IPS DF 6.9 (cell line): ENCODE results near the gene ESAM.

Experiments
- DNase-seq: peaks from one replicate; pipeline ENCODE4 v3.0.0-alpha.2; 2013; ENCODE audit warnings: low read depth, low spot score
- H3K27ac ChIP-seq: one replicate; pipeline ENCODE4 v1.5.1; 2013; ENCODE audit warnings: low read length, control low read depth
- H3K27me3 ChIP-seq: 2 replicates; pipeline ENCODE4 v1.6.1; 2013; ENCODE audit warnings: mild to moderate bottlenecking, low read length; ENCODE audit not compliant: control insufficient read depth, insufficient read depth
- H3K36me3 ChIP-seq: 2 replicates; pipeline ENCODE4 v1.6.1; 2013; ENCODE audit warnings: low read length; ENCODE audit not compliant: control insufficient read depth, insufficient read depth
- H3K4me1 ChIP-seq: 2 replicates; pipeline ENCODE4 v1.6.1; 2013; ENCODE audit warnings: low read length; ENCODE audit not compliant: control insufficient read depth, insufficient read depth
- H3K4me3 ChIP-seq: 2 replicates; pipeline ENCODE4 v1.5.1; 2013; ENCODE audit warnings: mild to moderate bottlenecking, low read length
- H3K9me3 ChIP-seq: 2 replicates; pipeline ENCODE4 v1.6.1; 2013; ENCODE audit warnings: low read length, inconsistent platforms; ENCODE audit not compliant: control insufficient read depth, insufficient read depth
- WGBS: extraction: QIAGEN DNeasy Blood & Tissue Kit; methylation state at CpG from one replicate; pipeline ENCODE4 v1.1.7; 2013; ENCODE audit warnings: mixed read lengths, missing lambda C conversion rate; ENCODE audit not compliant: insufficient read length, insufficient coverage; 5-methylcytosine and 5-hydroxymethylcytosine counted together

The ESAM gene

DNA sequence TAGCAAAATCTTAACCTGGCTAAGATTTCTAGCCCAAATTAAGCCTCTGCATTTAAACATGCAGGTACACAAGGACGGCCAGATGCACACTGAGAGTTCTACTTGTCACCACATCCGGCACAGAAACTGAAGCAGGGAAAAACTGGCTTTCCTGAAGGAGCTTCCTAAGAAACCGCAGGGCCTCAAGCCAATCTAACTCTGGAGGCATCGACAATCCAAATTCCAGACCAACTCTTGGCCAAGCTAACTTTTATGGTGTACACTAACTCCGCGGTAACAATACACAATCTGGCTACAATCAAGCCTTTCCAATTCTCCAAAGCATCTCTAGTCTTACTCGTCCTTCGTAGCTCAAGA is 36.9 kb upstream of the ESAM start:
- Histone ChIP-seq H3K4me3 (peak overlapping the region; percentile 74; the same call in 1 of the 2 replicates), H3K36me3 (no peaks in the 10 kb centered on the region), H3K9me3 (no peaks in the 10 kb centered on the region), H3K27me3 (no peaks in the 10 kb centered on the region), H3K4me1 (no peaks in the 10 kb centered on the region; the same call in 1 of the 2 replicates), H3K27ac (no peak overlapping the region)
- no peak for DNase-seq
- WGBS: no CpG with 5 or more reads among the region's 8 CpGs

DNA sequence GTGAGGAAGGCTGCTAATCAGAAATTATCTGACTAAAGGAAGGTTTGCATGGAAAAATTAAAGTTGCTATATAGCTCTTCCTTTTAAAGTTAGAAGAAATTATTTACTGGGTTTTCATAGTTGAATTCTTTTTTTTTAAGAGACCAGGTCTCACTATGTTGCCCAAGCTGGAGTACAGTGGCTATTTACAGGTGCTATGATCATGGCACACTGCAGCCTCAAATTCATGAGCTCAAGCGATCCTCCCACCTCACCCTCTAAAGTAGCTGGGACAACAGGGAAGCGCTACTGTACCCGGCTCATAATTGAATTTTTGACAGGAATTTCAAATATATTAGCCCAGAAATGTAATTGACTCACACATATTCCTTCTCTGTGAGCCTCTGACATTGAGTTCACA is 34.2 kb upstream of the ESAM start:
- Histone ChIP-seq H3K4me1 (peaks cover 7% of the 10 kb centered on the region; the same call in 1 of the 2 replicates), H3K27me3 (no peaks in the 10 kb centered on the region), H3K27ac (no peak overlapping the region), H3K4me3 (no peak overlapping the region), H3K36me3 (no peaks in the 10 kb centered on the region), H3K9me3 (no peaks in the 10 kb centered on the region)
- WGBS: no CpG with 5 or more reads among the region's 3 CpGs
- no peak for DNase-seq

DNA sequence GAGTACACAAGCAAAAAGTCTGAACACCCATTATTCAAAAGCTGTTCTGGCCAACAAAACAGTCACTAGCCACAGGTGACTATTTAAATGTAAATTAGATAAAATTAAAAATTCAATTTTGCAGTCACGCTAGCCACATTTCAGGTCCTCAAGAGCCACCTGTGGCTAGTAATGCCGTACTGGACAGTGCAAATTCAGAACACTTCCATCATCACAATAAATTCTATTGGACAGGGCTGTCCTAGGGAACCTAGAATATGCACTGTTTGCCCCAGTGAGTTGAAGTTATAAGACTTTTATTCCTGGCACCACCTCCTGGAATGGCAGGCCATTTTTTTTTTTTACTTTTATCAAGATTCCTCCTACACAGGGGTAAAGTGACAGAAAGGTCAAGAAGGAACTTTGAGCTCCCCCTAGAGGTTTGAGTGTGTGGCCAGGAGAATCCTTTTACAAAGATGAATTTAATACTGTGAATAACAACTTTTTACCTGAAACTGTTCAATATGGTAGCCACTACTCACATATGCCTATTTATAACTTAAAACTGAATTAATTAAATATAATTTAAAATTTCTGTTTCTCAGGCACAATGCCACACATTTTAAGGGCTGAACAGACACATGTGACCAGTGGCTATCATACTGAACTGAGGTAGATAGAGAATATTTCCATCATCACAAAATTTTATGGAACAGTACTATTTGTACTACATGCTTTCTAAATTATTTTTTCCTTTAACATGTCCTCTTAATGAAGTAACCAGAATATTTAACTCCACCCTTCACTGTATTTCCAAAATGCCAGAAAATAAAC is 31.6 kb upstream of the ESAM start:
- no peak overlapping the region for H3K27ac ChIP-seq
- no peak overlapping the region for H3K4me3 ChIP-seq
- DNase-seq: no peak
- WGBS: no CpG with 5 or more reads among the region's 2 CpGs
- H3K27me3 ChIP-seq: no peaks in the 10 kb centered on the region
- no peaks in the 10 kb centered on the region for H3K9me3 ChIP-seq
- H3K36me3 ChIP-seq: no peaks in the 10 kb centered on the region
- H3K4me1 ChIP-seq: peaks cover 8% of the 10 kb centered on the region; the same call in 1 of the 2 replicates

DNA sequence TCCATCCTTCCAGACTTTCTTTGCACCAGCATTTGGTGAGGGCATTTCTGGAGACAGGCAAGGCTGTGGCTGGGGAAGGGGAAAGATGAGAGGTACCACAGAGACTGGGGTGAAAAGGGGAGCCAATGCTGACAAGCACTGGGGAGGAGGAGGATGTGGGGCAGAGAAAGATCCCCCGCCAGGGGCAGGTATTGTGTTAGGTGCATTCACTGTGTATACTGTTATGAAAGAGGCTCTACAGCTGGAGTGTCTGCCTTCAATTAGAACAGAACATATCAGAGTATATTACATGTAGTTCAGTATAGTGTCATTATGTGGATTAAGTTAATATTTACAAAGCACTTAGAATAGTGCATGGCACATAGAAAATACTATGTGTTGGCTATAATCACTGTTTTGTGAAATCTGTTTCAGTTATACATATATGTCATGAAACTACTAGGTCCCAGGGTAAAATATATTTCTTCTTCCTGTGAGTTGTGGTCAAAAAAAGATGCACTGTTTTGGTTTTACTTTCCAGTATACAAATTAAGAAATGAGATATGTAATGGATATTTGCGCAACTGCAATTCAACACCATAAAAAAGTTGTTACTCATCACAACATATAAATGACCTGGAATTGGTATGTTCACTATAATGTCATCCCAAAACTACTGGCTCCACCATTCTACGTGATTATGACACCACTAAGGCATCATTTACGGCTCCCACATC is 29.7 kb upstream of the ESAM start:
- Histone ChIP-seq H3K36me3 (no peaks in the 10 kb centered on the region), H3K4me3 (no peak overlapping the region), H3K9me3 (no peaks in the 10 kb centered on the region), H3K4me1 (peaks cover 8% of the 10 kb centered on the region; the same call in 1 of the 2 replicates), H3K27me3 (no peaks in the 10 kb centered on the region), H3K27ac (no peak overlapping the region)
- WGBS: no CpG with 5 or more reads among the region's 4 CpGs
- DNase-seq: no peak

DNA sequence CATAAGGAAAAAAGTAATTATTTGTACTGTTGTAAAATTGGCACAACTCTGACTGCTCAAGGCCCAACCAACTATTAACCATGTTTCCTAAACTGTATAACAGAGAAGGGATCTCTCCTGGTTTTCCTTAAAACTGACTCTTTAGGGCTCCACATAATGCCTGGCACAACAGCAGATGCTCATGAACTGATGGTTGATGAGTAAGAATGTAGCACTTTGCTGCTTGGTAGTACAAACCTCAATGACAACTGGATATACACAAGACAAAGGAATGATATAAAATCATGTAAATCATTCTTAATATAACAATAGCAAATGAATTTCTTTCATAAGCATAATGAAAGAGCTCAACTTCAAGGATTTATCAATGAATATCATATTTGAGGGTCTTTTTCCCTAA is 26.4 kb upstream of the ESAM start:
- H3K27me3 ChIP-seq: no peaks in the 10 kb centered on the region
- no peak for DNase-seq
- no peaks in the 10 kb centered on the region for H3K9me3 ChIP-seq
- H3K4me3 ChIP-seq: no peak overlapping the region
- H3K4me1 ChIP-seq: peaks cover 8% of the 10 kb centered on the region; the same call in 1 of the 2 replicates
- no peak overlapping the region for H3K27ac ChIP-seq
- no peaks in the 10 kb centered on the region for H3K36me3 ChIP-seq

DNA sequence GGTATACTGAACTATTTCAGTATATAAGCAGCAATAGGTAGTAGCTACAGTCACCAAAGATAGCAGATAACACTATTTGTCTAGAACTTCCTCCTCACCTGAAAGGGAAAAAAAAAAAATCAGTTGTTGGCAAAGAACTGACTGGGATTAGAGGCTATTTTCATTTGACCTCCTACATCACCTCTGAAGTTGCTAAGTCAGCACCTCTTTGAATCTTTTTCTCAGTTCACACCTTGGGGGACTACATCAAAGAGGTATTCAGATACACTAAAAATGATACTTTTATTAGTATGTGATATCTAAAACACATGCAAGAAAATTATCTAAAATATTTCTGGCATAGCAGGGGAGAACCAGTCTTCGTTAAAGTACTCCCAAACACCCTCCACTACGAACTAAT is 22.0 kb upstream of the ESAM start:
- Histone ChIP-seq H3K27ac (no peak overlapping the region), H3K4me3 (no peak overlapping the region), H3K27me3 (no peaks in the 10 kb centered on the region), H3K9me3 (no peaks in the 10 kb centered on the region), H3K36me3 (no peaks in the 10 kb centered on the region), H3K4me1 (no peaks in the 10 kb centered on the region)
- no CpG with 5 or more reads among the region's 2 CpGs for WGBS
- DNase-seq: no peak

DNA sequence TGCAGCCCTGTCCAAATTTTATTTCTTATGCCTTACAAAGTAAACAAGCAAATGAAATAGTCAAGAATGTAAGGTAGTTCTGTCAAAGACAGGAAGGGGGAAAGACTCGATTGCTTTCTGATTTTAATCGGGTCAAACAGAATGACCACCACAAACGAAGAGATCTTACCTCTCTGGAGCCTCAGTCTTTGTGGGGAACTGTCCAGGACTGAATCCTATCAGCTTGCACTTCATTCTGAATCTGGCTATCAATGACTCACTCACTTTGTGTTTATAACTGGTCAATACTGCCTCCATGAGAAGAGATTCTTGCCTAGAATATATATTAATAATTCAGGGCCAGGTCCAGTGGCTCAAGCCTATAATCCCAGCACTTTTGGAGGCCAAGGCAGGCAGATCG is 20.9 kb upstream of the ESAM start:
- H3K4me1 ChIP-seq: no peaks in the 10 kb centered on the region; the same call in 1 of the 2 replicates
- no peak overlapping the region for H3K4me3 ChIP-seq
- H3K27ac ChIP-seq: no peak overlapping the region
- DNase-seq: no peak
- H3K27me3 ChIP-seq: no peaks in the 10 kb centered on the region
- H3K36me3 ChIP-seq: no peaks in the 10 kb centered on the region
- WGBS: no CpG with 5 or more reads among the region's 4 CpGs
- no peaks in the 10 kb centered on the region for H3K9me3 ChIP-seq

DNA sequence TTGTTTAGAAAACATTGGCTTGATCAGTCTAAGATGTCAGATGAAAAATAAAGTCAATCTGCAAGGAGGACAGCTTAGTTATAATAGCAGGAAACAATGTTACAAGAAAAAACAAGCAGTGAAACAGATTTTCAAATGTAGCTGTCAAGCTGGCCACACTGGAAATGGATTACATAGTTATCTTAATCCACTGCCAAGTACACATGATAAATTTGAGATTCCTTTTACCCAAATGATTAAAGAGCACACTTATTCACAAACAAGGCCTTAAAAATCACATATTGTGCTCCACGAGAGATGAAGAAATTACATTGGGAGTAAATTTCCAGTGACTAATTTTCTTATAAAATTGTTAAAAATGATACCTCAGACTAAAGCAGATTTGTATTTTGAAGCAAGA is 17.5 kb upstream of the ESAM start:
- H3K9me3 ChIP-seq: no peaks in the 10 kb centered on the region
- no peak overlapping the region for H3K4me3 ChIP-seq
- H3K27ac ChIP-seq: no peak overlapping the region
- H3K27me3 ChIP-seq: no peaks in the 10 kb centered on the region
- H3K4me1 ChIP-seq: no peaks in the 10 kb centered on the region; the same call in 1 of the 2 replicates
- no peak for DNase-seq
- no CpG with 5 or more reads among the region's 1 CpG for WGBS
- 0 out of 2 replicates have a peak, but pooled peaks cover under 1% of the 10 kb centered on the region for H3K36me3 ChIP-seq

DNA sequence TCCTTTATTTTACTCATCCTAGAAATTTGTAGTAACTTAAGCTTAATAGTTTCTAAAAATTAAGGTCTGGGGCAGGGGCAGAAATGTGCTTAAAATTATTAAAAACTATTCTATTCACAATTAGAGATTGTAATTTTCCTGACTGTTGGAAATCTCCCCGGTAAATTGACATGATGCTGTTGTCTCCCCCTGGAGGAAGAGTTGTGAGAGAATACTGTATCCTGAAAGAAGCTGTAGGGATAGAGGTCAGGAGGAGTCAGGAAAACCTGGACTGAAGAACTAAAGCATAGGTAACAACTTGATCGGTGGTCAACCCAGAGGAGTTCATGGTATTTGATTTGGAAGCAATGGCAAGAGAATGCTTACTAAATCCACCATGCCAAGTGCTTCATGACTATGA is 16.2 kb upstream of the ESAM start:
- no peak overlapping the region for H3K27ac ChIP-seq
- WGBS: no CpG with 5 or more reads among the region's 2 CpGs
- no peaks in the 10 kb centered on the region for H3K9me3 ChIP-seq
- 0 out of 2 replicates have a peak, but pooled peaks cover 2% of the 10 kb centered on the region for H3K36me3 ChIP-seq
- H3K27me3 ChIP-seq: no peaks in the 10 kb centered on the region
- no peak for DNase-seq
- H3K4me3 ChIP-seq: no peak overlapping the region
- H3K4me1 ChIP-seq: no peaks in the 10 kb centered on the region; the same call in 1 of the 2 replicates

DNA sequence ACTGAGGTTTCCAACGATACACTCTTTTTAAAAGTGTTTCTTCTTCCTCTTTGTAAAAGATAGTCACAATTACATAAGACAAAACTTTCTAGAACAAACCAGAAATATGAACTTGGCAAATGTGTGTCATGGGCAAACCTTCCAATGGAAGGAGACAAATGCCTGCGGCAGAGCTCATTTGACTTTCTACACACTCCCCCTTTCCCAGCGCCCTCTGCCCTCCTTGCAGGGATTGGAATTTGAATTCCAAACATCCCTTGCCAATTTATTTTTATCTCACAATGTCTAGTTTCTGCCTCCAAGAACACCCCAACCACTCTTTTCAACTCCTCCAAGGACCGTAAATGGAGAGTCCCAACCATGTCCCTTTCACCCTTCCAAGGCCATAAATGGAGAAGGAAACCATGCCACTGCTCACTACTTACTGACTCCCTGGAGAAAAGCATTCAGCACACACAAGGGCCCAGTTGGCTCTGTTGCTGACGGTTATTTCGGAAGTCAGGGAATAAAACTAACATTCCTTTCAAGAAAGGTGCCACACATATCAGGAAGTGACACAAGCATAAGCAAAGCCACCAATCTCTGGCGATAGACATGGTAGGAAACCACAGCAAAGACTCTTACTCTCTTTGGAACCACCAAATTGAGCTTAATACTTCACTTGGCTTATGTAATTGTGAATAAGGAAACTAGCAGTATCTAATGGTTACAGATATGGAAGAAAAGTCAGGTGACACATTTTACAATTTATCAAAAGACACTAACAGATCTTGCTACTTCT is 15.0 kb upstream of the ESAM start:
- no peak overlapping the region for H3K27ac ChIP-seq

More for the DNA sequence above, 15.0 kb upstream of the ESAM start:
- Histone ChIP-seq H3K27me3 (no peaks in the 10 kb centered on the region), H3K9me3 (no peaks in the 10 kb centered on the region), H3K36me3 (0 out of 2 replicates have a peak, but pooled peaks cover 2% of the 10 kb centered on the region), H3K4me3 (no peak overlapping the region), H3K4me1 (no peaks in the 10 kb centered on the region; the same call in 1 of the 2 replicates)
- WGBS: no CpG with 5 or more reads among the region's 7 CpGs
- no peak for DNase-seq
